NCI-H526 (cell line): ENCODE measurements around the gene C1QTNF6.
A peak's percentile ranks its signal among the peaks of the same experiment; 100 is the strongest.

Source experiments
- DNase-seq, 2 experiments: peaks; one replicate each; lab custom pipeline; 2025; lab: John Stamatoyannopoulos, UW

The C1QTNF6 gene

DNA sequence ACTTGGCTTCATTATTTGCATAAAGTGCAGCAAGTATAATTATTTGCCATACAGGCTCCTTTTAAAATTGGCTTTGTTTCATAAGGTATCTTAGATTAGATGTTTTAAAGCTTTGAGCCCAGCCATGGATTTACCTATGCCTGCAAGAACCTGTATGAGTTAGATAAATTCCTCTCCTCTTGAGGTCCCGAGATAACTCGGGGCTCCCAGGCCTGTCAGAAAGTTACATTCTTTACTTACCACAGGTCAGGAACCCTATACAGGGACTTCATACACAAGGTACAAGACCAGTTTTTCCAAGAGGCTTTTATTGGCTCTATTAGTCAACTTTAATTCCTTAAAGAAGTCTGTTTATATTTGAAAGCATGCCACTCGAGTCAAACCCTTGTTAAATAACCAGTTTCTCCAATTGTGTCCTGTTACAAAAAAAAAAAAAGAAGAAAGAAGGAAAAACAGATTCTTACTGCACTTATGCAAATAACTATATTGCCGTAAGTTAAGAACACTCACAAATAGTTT, 2.3 kb upstream of the C1QTNF6 start:
- no peak for DNase-seq

GRCh38 chr22:37188901-37189466, 937 bp upstream of the C1QTNF6 start:
- DNase-seq: no peak

- peak in 1 of 2 experiments; percentile 58 for DNase-seq
Observed at GRCh38 chr22:37187552-37187890, 526 bp downstream of the C1QTNF6 start.

GRCh38 chr22:37186997-37187522, 987 bp downstream of the C1QTNF6 start:
- DNase-seq: no peak

DNA sequence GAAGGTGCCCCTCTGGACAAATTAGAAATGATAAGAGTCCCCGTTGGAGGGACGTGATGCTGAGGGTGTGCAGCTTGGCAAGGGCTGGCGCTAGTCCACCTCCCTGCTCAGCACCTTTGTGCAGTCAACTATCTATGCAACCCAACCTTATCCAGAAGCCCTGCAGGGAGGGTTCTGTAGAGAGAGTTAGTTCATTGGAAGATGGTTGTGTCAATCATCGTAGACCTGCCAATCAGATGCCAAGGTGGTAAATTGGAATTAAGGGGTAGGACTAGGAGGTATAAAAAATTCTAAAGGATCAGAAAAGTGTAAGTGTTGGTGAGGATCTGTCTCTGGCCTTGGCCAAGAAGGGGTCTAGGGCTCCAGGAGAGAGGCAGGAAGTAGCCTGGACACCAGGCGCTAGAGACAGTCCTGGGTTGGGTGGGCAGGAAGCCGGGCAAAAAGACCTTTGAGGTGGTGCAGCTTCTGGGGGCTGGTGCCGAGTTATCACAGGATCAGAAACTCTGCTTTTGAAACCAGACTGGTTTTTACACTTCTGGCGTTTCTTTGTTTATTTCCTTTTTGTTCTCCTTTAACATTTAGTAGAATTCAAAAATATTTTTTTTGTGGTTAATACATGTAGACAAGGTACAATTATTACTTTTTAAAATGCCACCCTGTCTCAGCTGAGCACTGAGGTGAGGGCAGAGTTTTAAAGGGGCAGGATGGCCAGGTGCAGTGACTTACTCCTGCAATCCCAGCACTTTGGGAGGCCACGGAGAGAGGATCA, 1.6 kb downstream of the C1QTNF6 start:
- DNase-seq: peak; percentile 35 to 44

DNA sequence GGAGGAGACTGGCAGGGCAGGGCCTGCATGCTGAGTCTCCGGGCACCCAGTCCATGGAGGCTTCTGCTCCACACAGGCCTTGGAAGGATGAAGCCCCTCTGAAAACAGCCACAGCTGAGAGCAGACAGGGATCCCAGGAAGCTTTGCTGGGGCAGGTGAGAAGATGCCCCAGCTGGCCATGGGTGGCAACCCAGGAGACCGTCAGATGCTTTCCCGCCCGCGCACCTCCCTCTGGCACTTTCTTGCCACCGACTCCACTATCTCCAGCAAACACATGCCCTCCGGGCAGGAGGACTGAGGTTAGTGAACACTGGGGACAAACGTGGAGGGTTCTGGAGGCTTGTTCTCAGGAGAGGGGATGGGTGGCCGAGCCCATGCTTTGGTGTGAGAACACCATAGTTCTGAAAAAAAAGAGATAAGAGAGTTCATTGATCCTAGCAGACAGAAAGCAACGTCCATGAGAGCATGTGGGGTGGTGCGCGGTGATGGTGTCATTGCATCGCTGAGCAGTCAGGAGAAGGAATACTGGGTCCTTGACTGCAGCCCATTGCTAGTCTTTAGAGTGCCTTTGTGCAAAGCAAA, 2.3 kb downstream of the C1QTNF6 start:
- no peak for DNase-seq

- no peak for DNase-seq
Observed at GRCh38 chr22:37184816-37185541, 3.1 kb downstream of the C1QTNF6 start.

GRCh38 chr22:37184380-37184755, 3.7 kb downstream of the C1QTNF6 start:
- DNase-seq: no peak

DNA sequence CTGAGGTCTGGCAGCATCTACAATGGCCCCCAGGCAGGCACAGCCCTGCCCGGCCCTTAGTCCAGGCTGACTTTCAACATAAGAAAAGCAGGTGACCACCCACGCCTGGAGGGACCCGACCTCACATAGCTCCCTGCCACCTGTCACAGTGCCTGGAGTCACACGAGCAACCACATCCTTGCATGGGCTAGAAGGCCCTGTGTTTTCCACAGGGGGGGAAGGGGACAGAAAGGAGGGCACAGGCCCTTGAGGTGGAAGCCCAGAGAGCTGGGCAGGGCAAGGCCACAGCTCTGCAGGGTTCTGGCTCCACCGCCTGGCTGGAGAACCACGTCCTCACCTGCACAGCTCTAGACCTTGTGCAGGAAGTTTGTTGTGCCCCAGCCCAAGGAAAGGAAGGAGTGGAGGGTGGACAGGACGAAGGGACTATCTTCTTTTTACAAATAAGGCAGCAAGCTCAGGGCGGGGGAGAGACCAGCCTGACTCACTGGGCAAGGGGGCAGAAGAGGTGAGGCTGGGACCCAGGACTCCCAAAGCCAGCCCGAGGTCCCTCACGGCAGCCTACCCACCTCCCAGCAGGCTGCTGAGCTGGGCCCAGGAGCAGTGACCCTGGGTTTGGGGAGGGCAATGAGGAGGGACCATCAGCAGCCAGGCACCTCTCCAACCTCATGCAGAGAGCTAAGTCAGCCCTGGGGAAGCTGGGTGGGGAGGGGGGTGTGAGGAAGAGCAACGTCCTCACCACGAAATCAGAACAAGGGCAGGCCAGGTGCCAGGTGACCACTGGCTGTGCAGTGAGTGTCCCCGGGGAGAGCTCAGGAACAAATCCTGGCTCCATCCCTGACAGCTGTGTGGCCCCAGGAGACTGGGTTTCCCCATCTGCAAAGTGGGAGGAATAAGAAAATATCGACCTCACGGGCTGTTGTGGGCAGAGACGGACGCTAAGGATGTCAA, 4.3 kb downstream of the C1QTNF6 start:
- DNase-seq: no peak

- DNase-seq: no peak
Observed at GRCh38 chr22:37182949-37183245, 5.2 kb downstream of the C1QTNF6 start.

DNA sequence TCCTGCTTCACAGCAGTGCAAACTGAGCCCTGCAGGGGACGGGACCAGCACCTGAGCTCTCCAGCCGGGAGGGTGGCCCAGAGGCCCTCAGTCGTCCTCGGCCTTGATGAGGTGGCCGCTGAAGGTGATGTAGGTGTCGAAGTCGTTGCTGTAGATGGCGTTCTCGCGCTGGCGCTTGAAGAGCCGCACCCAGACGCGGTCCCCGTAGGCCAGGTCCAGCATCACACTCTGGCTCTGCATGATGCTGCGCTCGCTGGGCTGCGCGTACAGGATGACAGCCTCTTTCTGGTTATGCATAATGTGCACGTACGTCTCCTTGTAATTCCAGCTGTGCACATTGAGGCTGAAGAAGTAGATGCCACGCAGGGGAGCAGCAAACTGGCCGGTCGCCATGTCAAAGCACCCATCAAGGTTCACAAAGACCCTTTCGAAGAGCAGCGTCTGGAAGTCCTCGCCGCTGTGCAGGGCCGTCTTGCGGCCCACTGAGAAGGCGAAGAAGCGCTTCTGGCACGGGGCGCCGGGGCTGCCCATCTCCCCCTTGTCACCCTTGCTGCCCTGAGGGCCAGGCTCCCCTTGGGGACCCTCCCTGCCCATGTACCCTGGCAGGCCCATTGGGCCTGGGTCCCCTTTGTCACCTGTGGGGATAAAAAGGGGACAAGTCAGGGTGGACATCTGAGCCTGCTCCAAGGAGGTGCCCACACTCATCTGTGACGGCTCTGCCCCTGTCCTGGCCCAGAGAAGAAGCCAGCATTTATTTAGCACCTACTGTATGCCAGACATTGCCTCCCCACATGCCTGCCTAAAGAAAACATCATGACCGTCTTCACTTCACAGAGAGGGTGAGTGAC, 5.7 kb downstream of the C1QTNF6 start:
- no peak for DNase-seq

DNA sequence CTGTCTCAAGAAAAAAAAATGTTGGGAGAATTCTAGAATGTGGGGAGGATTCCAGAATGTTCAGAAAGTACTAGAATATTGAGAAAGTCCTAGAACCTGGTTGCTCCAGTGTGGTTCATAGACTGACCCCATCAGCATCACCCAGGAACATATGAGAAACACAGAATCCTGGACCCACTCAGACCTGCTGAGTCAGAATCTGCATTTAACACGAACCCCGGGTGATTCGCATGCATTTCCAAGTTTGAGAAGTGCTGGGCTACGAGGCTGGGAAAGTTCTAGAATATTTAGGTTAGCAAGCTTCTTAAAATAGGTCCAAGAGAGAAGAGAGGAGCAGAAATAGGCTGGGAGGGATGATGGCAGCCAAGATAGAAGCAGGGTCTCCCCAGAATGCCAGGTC, 6.4 kb downstream of the C1QTNF6 start:
- DNase-seq: no peak

GRCh38 chr22:37180531-37181231, 7.4 kb downstream of the C1QTNF6 start:
- DNase-seq: no peak

DNA sequence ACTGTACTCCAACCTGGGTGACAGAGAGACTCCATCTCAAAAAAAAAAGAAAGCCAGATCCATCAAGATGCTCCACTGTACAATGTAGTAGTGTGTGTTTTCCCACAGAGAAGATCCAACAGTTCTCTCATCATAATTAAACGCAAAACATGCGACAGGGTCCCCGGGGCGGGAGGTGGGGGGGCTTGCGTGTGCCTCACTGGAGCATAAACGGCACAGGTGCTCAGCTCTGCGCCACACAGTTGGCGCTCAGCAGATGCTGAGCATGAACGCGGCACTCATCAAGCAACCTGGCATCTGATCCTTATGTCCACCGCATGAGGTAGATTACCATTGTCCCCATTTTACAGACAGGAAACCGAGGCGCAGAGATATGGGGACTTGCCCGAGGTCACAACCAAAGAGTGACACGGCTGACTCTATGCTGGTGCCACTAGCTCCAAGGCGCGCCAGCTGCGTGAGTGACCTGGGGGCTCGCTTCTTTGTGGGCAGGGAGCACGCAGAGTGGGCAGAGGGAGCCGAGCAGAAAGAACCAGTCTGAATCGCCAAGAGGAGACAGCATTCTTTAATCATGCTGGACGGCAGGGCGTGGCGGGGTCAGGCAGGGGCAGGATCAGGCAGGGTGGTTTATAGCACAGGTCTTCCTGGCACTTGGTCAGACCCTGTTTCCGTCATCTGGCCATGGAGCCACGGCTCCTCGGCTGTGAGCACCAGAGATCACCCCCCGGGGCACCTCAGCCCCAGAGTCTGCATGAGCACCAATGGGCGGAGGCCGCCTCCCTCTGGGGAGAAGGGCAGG, 8.2 kb downstream of the C1QTNF6 start:
- DNase-seq: no peak

- no peak for DNase-seq
Observed at GRCh38 chr22:37179126-37179470, 8.9 kb downstream of the C1QTNF6 start.

DNA sequence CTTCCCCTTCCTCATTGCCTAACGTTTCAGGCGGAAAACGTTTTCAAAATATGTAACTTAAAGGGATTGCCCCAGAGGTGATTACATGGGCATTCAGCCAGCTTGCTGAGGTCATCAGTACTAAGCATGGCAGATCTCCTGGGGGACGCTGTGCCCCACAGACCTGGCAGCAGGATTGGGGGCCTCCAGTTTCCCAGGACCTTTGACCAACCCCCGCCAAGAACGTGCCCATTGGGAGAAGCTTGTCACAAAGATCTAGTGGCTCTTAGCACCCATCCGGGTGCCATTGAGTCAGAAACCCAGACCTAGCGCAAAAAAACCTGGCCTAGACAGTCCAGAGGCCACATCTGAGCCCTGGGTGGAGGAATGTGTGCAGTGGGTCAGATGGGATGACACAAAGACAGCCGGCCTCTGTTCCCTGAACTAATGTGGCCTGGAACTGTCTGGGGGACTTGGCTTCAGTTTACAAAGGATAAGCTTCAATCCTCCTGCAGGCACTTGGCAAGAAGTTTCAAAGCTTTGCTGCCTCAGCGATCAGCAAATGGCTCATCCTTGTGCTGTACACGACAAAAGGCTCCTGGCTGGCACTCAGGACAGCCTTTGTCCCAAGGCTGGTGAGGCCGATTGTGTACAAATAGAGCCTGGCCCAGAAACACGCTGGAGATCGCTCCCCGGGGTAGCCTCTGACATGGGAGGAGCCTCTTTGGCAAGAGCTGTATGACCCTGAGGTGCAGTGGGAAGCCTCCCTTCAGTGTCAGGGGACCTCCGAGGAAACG, 9.5 kb downstream of the C1QTNF6 start:
- DNase-seq: no peak

GRCh38 chr22:37177755-37178154, 10.3 kb downstream of the C1QTNF6 start:
- no peak for DNase-seq

DNA sequence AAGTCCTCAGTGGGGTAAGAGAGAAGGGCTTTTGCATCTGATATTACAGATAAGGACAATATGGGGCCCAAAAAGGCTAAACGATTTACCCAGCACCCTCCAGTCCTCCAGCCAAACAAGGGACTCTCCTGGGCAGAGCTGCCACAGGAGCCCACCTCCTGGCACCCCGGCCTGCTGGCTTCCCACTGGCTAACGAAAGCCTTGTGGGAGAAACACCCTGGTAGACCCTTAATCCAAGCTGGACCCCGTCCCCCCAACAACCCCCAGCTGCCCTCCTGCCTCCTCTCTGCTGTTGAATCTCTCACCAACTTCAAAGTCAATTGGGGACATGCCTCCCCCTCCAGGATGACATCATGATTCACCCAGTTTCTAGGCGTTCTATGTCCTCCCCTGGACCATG, 10.8 kb downstream of the C1QTNF6 start:
- DNase-seq: no peak
